WTC11 (cell line): ENCODE results near the gene RGS6. TPM values are rescaled to one million over a fixed set of nuclear protein-coding genes. Genes with fewer than 3 reads are reported as not detected.

Experiments
- ATAC-seq: fragments of 200-7000 bp; cut with Tn5 transposase; 2 replicates; pipeline ENCODE4 v1.10.0; 2021; ENCODE audit warnings: mild to moderate bottlenecking, moderate library complexity
- CTCF ChIA-PET: fragments of 300-600 bp; sonication (Branson Sonifier 250); formaldehyde crosslinking; loops from one replicate; lab custom pipeline; 2021; ENCODE audit warnings: antibody characterized with exemption; lab: Charles Lee
- POLR2A ChIA-PET: fragments of 350-600 bp; sonication (Branson Sonifier 250); formaldehyde crosslinking; loops from one replicate; lab custom pipeline; 2021; ENCODE audit warnings: antibody characterized with exemption; lab: Charles Lee
- DNase-seq: peaks from one replicate; pipeline ENCODE4 v3.0.0; 2021; ENCODE audit warnings: low spot score
- H3K27ac Mint-ChIP-seq: 2 replicates; pipeline ENCODE4 v1.8.0; 2021; ENCODE audit warnings: mixed read lengths
- H3K27me3 Mint-ChIP-seq: 2 replicates; pipeline ENCODE4 v1.8.0; 2021; ENCODE audit warnings: low read depth, mild to moderate bottlenecking, moderate library complexity, mixed read lengths
- H3K36me3 Mint-ChIP-seq: 2 replicates; pipeline ENCODE4 v1.8.0; 2021; ENCODE audit warnings: mixed read lengths
- H3K4me1 Mint-ChIP-seq: 2 replicates; pipeline ENCODE4 v1.8.0; 2022; ENCODE audit warnings: mixed read lengths
- H3K4me3 Mint-ChIP-seq: 2 replicates; pipeline ENCODE4 v1.8.0; 2021; ENCODE audit warnings: mild to moderate bottlenecking, moderate library complexity, mixed read lengths
- H3K9me3 Mint-ChIP-seq: 2 replicates; pipeline ENCODE4 v1.8.0; 2021; ENCODE audit warnings: mixed read lengths
- AFF4 ChIP-seq: sonication (generic); formaldehyde crosslinking; IDR thresholded peaks from 2 replicates; pipeline ENCODE4 v1.8.1; 2023; ENCODE audit warnings: mild to moderate bottlenecking, missing genetic modification reagents, borderline replicate concordance
- ATF1 ChIP-seq: sonication (generic); formaldehyde crosslinking; IDR thresholded peaks from 2 replicates; pipeline ENCODE4 v1.8.1; 2023; ENCODE audit warnings: mild to moderate bottlenecking, moderate library complexity, missing genetic modification reagents
- CDX4 ChIP-seq: fragments of 250-450 bp; sonication (Bioruptor Pico); IDR thresholded peaks from 2 replicates; pipeline ENCODE4 v1.9.0; 2021; ENCODE audit warnings: moderate library complexity, mild to moderate bottlenecking, inconsistent platforms, borderline replicate concordance
- ESRRA ChIP-seq: sonication (generic); formaldehyde crosslinking; IDR thresholded peaks from 2 replicates; pipeline ENCODE4 v1.8.1; 2022; ENCODE audit warnings: mild to moderate bottlenecking, missing genetic modification reagents, borderline replicate concordance
- ETV6 ChIP-seq: sonication (generic); formaldehyde crosslinking; IDR thresholded peaks from 2 replicates; pipeline ENCODE4 v1.8.1; 2022; ENCODE audit warnings: mild to moderate bottlenecking, missing genetic modification reagents
- GABPB1 ChIP-seq: sonication (generic); formaldehyde crosslinking; IDR thresholded peaks from 2 replicates; pipeline ENCODE4 v1.8.1; 2023; ENCODE audit warnings: mild to moderate bottlenecking, missing genetic modification reagents
- JUN ChIP-seq: sonication (generic); formaldehyde crosslinking; IDR thresholded peaks from 2 replicates; pipeline ENCODE4 v1.8.0; 2023; ENCODE audit warnings: mild to moderate bottlenecking, missing genetic modification reagents
- NR2C2 ChIP-seq: sonication (generic); formaldehyde crosslinking; IDR thresholded peaks from 2 replicates; pipeline ENCODE4 v1.8.0; 2022; ENCODE audit warnings: mild to moderate bottlenecking, missing genetic modification reagents
- PRDM15 ChIP-seq: sonication (generic); formaldehyde crosslinking; IDR thresholded peaks from 2 replicates; pipeline ENCODE4 v1.8.0; 2022; ENCODE audit warnings: missing genetic modification reagents
- PRRX2 ChIP-seq: fragments of 250-450 bp; sonication (Bioruptor Pico); IDR thresholded peaks from 2 replicates; pipeline ENCODE4 v1.8.0; 2021; ENCODE audit warnings: mild to moderate bottlenecking
- SMAD3 ChIP-seq: sonication (generic); formaldehyde crosslinking; IDR thresholded peaks from 2 replicates; pipeline ENCODE4 v1.8.0; 2022; ENCODE audit warnings: missing genetic modification reagents, mild to moderate bottlenecking, borderline replicate concordance
- SMAD4 ChIP-seq: sonication (generic); formaldehyde crosslinking; IDR thresholded peaks from 2 replicates; pipeline ENCODE4 v1.8.0; 2022; ENCODE audit warnings: mild to moderate bottlenecking, missing genetic modification reagents
- TEAD1 ChIP-seq: sonication (generic); formaldehyde crosslinking; IDR thresholded peaks from 2 replicates; pipeline ENCODE4 v1.8.0; 2022; ENCODE audit warnings: mild to moderate bottlenecking, missing genetic modification reagents
- ZBTB21 ChIP-seq: sonication (generic); formaldehyde crosslinking; IDR thresholded peaks from 2 replicates; pipeline ENCODE4 v1.8.1; 2023; ENCODE audit warnings: mild to moderate bottlenecking, missing genetic modification reagents, borderline replicate concordance
- ZNF138 ChIP-seq: sonication (generic); formaldehyde crosslinking; conservative IDR thresholded peaks from 2 replicates; pipeline ENCODE4 v1.8.1; 2022; ENCODE audit warnings: mild to moderate bottlenecking, moderate library complexity, missing genetic modification reagents
- ZNF317 ChIP-seq: sonication (generic); formaldehyde crosslinking; IDR thresholded peaks from 2 replicates; pipeline ENCODE4 v1.8.1; 2023; ENCODE audit warnings: low read depth, mild to moderate bottlenecking, moderate library complexity, missing genetic modification reagents, borderline replicate concordance
- ZNF416 ChIP-seq: fragments of 250-450 bp; sonication (Bioruptor Pico); IDR thresholded peaks from 2 replicates; pipeline ENCODE4 v1.9.0; 2021; ENCODE audit warnings: mild to moderate bottlenecking, inconsistent platforms
- ZNF671 ChIP-seq: fragments of 250-450 bp; sonication (Bioruptor Pico); IDR thresholded peaks from 2 replicates; pipeline ENCODE4 v1.8.0; 2021; ENCODE audit warnings: mild to moderate bottlenecking
- ZSCAN18 ChIP-seq: fragments of 250-450 bp; sonication (Bioruptor Pico); IDR thresholded peaks from 2 replicates; pipeline ENCODE4 v2.1.2; 2022; ENCODE audit warnings: mild to moderate bottlenecking, moderate library complexity
- total RNA-seq: library from RNA; stranded (reverse); gene quantifications from 3 replicates; pipeline ENCODE4 v1.2.3, GENCODE V29; 2021
- TF ChIP-seq, protein P1 (sequence below): sonication (generic); formaldehyde crosslinking; IDR thresholded peaks from 2 replicates; pipeline ENCODE4 v1.8.1; 2022; ENCODE audit warnings: low read depth, missing genetic modification reagents, borderline replicate concordance
- TF ChIP-seq, protein P2 (sequence below): sonication (generic); formaldehyde crosslinking; IDR thresholded peaks from 2 replicates; pipeline ENCODE4 v1.8.0; 2023; ENCODE audit warnings: missing genetic modification reagents
- TF ChIP-seq, protein P3 (sequence below): sonication (generic); formaldehyde crosslinking; IDR thresholded peaks from 2 replicates; pipeline ENCODE4 v1.8.1; 2022; ENCODE audit warnings: mild to moderate bottlenecking, missing genetic modification reagents, moderate library complexity, borderline replicate concordance

The RGS6 gene
- total RNA-seq, 1 experiment from 2014 or later: 1.0 TPM

DNA sequence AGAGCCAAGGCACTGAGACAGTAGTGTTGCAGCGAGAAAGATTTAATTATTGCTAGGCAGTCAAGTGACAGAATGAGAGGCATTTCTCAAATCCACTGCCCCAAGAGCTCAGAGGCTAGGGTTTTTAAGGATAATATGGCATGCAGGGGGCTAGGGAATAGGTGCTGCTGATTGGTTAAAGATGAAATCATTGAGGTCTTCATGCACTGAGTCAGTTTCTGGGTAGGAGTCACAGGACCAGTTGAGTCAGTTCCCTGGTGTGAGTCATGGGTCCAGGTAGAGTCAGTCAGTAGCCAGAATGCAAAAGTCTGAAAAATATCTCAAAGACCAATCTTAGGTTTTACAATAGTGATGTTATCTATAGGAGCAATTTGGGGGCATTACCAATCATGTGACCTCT, 323.8 kb downstream of the RGS6 start (continued):
- no peak for TF ChIP-seq ZNF317 (CRISPR knock-in tag)
- TF ChIP-seq ZNF416 (CRISPR knock-in tag): no peak
- no peak for TF ChIP-seq AFF4 (CRISPR knock-in tag)
- TF ChIP-seq JUN (CRISPR knock-in tag): no peak
- no peak for TF ChIP-seq ZNF138 (CRISPR knock-in tag)
- TF ChIP-seq, protein P1, sequence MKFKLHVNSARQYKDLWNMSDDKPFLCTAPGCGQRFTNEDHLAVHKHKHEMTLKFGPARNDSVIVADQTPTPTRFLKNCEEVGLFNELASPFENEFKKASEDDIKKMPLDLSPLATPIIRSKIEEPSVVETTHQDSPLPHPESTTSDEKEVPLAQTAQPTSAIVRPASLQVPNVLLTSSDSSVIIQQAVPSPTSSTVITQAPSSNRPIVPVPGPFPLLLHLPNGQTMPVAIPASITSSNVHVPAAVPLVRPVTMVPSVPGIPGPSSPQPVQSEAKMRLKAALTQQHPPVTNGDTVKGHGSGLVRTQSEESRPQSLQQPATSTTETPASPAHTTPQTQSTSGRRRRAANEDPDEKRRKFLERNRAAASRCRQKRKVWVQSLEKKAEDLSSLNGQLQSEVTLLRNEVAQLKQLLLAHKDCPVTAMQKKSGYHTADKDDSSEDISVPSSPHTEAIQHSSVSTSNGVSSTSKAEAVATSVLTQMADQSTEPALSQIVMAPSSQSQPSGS (CRISPR knock-in tag): no peak
- TF ChIP-seq TEAD1: no peak

- TF ChIP-seq SMAD3 (CRISPR knock-in tag) (no peak), JUN (CRISPR knock-in tag) (no peak), GABPB1 (CRISPR knock-in tag) (no peak)
- TF ChIP-seq, protein P2, sequence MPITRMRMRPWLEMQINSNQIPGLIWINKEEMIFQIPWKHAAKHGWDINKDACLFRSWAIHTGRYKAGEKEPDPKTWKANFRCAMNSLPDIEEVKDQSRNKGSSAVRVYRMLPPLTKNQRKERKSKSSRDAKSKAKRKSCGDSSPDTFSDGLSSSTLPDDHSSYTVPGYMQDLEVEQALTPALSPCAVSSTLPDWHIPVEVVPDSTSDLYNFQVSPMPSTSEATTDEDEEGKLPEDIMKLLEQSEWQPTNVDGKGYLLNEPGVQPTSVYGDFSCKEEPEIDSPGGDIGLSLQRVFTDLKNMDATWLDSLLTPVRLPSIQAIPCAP (CRISPR knock-in tag): no peak
- TF ChIP-seq, protein P3, sequence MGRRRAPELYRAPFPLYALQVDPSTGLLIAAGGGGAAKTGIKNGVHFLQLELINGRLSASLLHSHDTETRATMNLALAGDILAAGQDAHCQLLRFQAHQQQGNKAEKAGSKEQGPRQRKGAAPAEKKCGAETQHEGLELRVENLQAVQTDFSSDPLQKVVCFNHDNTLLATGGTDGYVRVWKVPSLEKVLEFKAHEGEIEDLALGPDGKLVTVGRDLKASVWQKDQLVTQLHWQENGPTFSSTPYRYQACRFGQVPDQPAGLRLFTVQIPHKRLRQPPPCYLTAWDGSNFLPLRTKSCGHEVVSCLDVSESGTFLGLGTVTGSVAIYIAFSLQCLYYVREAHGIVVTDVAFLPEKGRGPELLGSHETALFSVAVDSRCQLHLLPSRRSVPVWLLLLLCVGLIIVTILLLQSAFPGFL (CRISPR knock-in tag): no peak
- Mint-ChIP-seq H3K27ac (no peak overlapping the region), H3K27me3 (no peaks in the 10 kb centered on the region; the same call in 1 of the 2 replicates), H3K36me3 (peaks cover 24% of the 10 kb centered on the region), H3K4me3 (no peak overlapping the region), H3K9me3 (peaks cover 58% of the 10 kb centered on the region), H3K4me1 (no peaks in the 10 kb centered on the region)
- no peak for ATAC-seq
- POLR2A ChIA-PET: no interaction called here
- CTCF ChIA-PET: no interaction called here
- no peak for DNase-seq
Observed at GRCh38 chr14:72261068-72261467, 328.8 kb downstream of the RGS6 start.

DNA sequence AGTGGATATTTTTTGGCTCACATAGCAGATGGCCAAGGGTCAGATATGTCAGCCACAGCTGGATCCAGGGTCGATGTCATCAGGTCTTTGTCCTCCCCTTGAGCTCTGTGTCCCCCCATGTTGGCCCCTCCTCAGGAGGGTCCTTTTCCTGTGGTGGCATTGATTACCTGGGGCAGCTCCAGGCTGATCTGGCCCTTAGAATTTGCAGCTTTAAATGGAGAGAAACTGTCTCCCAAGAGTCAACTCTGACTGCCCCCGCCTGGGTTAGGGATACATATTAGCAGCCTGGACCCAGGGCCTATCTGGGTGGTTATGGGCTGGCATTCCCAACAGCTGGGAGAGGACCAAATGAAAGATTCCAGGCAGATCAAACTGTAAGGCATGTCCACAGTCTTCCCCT, 330.5 kb downstream of the RGS6 start:
- peaks cover 45% of the 10 kb centered on the region for H3K9me3 Mint-ChIP-seq
- H3K4me1 Mint-ChIP-seq: no peaks in the 10 kb centered on the region
- peaks cover 12% of the 10 kb centered on the region; the same call in 1 of the 2 replicates for H3K36me3 Mint-ChIP-seq
- ATAC-seq (no peak), DNase-seq (no peak)
- H3K27ac Mint-ChIP-seq: no peak overlapping the region
- ChIA-PET POLR2A (no interaction called here), CTCF (no interaction called here)
- no peaks in the 10 kb centered on the region for H3K27me3 Mint-ChIP-seq
- H3K4me3 Mint-ChIP-seq: no peak overlapping the region
- TF ChIP-seq NR2C2 (CRISPR knock-in tag): no peak
- TF ChIP-seq ZBTB21 (CRISPR knock-in tag): no peak
- no peak for TF ChIP-seq CDX4 (CRISPR knock-in tag)
- TF ChIP-seq PRRX2 (CRISPR knock-in tag): no peak
- TF ChIP-seq ESRRA (CRISPR knock-in tag): no peak
- no peak for TF ChIP-seq ZSCAN18 (CRISPR knock-in tag)
- TF ChIP-seq ATF1 (CRISPR knock-in tag): no peak
- TF ChIP-seq SMAD4: no peak
- TF ChIP-seq ETV6 (CRISPR knock-in tag): no peak
- TF ChIP-seq GABPB1 (CRISPR knock-in tag): no peak
- TF ChIP-seq PRDM15 (CRISPR knock-in tag): no peak
- no peak for TF ChIP-seq ZNF671 (CRISPR knock-in tag)
